Kidney glomerular epithelial cell (primary cell): ENCODE data around the gene RPS21.

ENCODE experiments used
- DNase-seq: peaks from one replicate; lab custom pipeline; 2025; lab: John Stamatoyannopoulos, UW

Gene RPS21

DNA sequence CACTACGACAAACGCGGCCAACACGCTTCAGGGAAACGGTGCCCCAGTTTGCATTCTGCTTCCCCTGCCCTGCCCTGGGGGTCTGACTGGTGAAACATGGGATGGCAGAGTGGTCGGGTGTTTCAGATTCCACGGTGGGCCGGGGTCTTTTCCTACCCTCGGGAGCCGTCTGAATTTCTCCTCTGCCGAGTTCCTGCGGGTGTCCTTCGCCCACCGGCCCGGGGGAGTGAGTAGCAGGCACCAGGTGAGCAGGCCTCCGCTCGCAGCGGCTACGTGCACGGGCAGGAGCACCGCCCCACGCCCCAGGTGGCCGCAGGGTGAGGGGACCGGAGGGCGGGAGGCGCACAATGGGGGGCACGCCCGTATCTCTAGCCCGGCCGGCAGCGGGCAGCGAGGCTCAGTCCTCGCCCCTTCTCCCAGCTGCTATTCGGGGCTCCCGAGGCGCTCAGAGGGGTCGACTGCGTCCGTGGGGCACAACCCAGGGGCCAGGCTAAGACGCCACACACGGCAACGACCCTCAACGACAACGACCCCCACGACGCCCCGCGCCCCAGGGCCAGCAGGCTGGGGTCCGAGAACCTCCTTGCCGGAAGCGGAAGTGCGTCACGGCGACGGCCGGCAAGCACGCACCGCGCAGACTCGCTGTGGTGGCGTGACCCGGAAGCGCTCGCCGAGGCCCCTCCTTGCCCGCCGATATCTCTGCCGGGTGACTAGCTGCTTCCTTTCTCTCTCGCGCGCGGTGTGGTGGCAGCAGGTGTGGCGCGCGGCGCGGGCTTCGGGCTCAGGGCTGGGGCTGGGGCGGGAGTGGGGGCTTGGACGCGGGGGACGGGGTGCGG, at the start of gene RPS21:
Gene RPS21 (plus strand): TSS at position 721 of the 836 bp plus-strand sequence. CDS start 236 bp downstream, outside the sequence.
- DNase-seq = peak; percentile 73

DNA sequence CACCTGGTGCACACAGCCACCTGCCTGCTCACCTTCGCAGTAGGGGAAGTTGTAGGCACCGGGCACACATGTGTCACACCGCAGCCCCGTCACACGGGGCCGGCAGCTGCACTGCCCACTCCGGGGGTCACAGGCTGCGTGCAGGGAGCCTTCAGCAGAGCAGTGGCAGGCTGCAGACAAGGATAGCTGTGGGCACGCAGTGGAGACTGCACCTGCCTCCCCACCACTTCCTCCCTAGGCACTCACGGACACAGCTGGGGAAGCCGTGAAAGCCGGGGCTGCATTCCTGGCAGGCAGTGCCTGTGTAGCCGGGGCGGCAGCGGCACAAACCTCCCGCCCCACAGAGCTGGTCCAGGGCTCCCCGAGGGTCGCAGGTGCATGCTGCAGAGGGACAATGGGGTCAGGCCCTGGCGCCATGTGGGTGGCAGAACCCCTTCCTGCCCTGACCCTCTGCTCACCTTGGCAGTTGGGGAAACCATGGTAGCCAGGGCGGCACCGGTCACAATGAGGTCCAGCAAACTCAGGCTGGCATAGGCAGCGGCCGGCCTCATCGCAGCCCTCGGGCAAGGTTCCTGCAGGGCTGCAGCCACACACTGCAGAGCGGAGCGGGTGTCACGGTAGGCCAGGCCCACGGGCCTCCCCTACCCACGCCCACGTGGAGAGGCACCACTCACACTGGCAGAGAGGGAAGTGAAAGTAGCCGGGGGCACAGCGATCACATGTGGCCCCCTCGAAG, 49.2 kb upstream of the RPS21 start:
- no peak for DNase-seq

DNA sequence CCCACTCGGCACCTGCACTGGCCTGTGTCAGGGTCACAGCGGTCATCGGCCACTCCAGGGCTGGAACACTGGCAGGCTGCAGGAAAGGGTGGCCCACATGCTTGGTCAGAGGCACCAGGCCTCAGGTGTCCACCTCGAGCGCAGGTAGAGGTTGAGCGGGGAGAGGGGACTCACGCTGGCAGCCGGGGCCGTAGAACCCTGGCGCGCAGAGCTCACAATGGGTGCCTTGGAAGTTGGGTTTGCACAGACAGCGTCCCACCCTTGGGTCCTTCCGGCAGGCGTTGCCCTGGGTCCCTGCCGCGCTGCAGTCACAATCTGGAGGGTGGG, 48.6 kb upstream of the RPS21 start:
- no peak for DNase-seq

DNA sequence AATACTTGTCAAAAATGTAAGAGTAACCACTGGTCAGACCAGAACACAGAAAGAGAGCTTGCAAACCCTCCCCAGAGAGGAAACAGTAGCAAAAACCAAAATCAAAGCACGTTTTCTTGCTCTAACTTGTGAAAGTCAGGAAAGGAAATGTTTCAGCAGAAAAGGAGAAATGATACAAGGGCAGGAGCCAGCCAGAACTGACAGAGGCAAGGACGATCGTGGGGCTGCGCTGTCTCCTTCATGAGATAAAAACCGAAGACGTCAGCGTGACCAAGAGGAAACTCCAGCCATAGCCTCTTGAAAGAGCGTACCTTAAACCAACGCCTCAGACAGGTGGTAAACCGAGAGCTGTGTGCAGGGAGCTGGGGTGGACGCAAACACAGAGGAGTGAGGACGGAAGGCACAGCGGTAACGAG, 47.2 kb upstream of the RPS21 start:
- DNase-seq = no peak

DNA sequence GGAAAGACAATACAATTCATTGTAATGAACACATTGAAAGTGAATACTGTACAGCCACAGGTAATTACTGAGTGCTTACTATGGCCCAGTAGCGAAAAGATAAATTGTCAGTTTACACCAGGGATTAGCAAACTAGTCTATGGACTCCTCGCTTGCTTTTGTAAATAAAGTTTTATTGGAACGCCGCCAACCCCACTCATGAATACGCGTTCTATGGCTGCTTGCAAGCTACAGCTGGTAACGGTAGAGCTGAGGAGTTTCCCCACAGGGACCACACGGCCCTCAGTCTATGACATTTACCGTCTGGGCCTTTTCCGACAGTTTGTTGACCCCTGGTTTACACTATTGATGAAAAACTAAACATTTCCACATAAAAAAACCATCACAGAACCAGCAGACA, 44.0 kb upstream of the RPS21 start:
- DNase-seq = no peak

DNA sequence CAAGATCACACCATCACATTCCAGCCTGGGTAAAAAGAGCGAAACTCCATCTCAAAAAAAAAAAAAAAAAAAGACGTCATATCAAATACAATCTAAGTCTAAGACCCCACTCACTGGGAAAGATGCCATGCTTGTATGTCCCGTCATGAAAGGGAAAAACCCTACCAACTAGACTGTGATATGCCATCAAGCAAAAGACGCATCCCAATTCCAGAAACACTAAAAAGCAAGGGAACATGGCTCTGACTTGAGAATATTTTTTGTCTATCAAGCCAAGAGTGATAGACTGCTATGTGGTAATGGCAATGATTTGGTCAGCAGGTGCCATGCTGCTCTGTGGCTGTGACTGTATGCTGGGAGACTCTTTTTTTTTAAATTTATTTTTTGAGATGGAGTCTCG, 42.8 kb upstream of the RPS21 start:
- no peak for DNase-seq

DNA sequence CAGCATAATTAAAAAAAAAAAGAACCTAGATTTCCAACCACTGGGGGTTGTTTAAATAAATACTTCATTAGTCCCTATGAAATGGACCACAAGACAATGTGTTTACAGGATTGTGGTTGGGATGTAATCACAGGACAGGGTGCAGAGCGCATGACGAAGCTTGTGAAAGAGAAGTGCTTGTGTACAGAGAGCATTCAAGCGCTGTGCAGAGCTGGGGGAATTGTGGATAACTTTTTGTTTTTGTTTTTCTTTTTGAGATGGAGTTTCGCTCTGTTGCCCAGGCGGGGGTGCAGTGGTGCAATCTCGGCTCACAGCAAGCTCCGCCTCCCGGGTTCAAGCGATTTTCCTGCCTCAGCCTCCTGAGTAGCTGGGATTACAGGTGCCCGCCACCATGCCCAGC, 42.1 kb upstream of the RPS21 start:
- DNase-seq = peak; percentile 38

DNA sequence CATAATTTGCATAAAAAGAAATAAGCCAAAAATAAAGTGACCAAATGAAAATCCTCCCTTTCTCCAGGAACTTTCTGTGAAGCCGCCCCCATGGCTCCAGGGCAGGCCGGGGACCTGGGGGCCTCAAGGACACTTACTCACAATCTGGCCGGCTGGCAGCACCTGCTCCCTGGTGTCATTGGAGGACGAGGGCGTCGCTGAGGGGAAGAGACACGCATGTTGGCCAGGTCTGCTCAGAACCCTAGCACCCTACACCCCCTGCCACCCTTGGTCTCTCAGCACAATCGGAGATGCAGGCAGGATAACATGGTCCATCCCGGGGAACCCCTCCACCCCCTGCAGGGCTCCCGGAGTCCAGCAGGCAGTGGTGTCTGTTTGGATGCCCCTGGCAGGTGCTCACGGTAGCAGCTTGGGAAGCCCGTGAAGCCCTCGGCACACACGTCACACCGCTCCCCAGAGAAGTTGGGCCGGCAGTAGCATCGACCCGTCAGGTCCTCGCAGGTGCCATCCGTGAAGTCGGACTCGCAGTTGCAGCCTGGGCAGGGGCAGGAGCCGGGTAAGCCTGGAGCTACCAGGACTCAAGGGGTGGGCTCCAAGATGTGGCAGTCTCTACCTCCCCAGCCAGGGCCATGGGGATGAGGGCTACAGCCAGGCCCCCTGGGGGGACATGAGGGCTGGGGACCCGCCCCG, 41.1 kb upstream of the RPS21 start:
- DNase-seq = no peak

DNA sequence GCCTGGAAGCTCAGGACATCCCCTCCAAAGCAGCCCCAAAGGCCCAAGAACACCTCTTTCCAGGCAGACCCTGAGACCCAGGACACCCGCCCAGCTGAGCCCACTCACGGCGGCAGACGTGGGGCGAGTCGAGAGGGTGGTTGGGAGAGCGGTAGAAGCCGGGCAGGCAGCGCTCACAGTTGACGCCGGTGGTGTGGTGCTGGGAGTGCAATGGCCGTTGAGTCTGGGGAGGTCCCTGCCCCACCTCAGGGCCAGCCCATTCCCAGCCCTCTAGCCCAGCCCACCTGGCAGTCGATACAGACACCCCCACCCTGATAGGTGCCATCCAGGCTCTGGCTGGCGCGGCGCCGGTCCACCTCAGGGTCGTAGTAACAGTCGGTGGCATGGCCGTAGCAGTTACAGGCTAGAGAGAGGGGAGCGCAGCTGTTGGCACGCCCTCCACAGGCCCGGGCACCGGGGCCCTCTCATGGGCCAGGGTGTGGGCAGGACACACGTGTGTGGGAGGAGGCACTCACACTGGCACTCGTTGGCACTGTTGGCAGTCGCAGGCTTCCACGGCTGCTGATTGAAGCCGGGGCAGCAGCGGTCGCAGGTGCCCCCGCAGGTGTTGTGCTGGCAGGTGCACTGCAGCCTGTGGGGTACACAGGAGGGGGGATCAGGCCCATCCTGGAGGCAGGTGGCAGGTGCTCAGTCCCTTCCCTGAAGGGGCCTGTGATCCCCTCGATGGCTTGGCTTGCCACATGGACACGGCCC, 40.3 kb upstream of the RPS21 start:
- no peak for DNase-seq

DNA sequence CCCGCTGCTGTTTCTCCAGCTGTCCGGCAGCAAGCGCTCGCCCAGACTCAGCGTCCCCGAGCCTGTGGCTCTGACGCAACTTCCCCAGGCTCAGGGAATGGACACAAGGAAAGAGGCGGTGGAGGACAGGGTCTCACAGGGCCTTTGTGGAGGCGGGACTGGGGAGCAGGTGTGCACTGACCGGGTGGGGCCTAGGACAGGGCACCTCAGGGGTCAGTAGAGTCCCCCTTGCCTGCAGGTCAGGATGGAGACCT, 39.8 kb upstream of the RPS21 start:
- DNase-seq = no peak

DNA sequence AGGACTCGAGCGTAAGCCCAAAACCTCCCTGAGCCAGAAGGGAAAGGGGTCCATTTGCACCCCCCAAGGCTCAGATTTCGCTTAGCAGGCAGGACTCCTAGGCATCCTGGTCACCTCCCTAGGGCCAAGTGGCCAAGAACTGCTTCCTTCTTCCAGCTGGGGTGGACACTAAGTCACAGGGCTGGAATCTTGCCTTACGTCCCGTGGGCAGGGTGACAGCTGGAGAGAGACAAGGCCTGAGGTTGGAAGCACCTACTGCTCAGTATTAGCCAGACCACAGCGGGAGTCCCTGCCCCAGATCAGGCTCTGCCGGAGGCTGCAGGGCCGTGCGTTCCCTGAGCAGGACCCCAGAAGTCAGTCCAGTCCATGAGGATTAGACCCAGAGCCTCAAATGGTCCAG, 39.5 kb upstream of the RPS21 start:
- DNase-seq = no peak

DNA sequence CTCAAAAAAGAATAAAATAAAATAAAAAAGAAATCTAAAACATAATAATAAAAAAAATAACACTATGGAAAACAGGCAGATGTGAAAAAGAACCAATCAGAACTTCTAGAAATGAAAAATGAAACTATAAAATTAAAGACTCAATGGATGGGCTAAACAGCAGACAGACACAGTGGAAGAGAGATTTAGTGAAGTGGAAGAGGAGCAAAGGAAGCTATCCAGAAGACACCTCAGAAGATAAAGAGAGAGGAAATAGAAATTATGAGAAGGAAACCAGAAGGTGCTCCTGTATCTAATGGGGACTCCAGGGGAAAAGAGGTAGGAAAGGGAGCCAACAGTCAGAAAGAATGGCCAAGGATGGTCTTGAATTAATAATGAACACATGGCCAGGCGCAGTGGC, 38.3 kb upstream of the RPS21 start:
- no peak for DNase-seq

DNA sequence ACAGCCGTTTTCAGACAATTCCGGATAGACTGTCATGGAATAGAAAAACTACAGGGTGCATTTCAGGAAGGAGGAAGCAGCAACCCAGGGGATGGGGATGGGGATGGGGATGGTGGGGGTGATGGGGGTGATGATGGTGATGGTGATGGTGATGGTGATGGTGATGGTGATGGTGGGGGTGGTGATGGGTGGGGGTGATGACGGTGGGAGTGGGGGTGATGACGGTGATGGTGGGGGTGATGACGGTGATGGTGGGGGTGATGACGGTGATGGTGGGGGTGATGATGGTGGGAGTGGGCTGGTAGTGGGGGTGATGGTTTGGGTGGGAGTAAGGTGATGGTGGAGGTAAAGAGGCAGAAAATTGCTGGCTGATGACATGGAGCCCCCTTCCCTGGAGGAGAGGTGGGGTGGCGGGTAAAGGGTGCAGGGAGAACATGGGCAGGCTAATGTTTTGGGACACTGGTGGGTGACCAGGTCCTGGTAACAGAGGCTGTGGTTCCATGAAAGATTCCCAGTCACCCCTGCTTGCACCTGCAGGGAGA, 37.3 kb upstream of the RPS21 start:
- no peak for DNase-seq

DNA sequence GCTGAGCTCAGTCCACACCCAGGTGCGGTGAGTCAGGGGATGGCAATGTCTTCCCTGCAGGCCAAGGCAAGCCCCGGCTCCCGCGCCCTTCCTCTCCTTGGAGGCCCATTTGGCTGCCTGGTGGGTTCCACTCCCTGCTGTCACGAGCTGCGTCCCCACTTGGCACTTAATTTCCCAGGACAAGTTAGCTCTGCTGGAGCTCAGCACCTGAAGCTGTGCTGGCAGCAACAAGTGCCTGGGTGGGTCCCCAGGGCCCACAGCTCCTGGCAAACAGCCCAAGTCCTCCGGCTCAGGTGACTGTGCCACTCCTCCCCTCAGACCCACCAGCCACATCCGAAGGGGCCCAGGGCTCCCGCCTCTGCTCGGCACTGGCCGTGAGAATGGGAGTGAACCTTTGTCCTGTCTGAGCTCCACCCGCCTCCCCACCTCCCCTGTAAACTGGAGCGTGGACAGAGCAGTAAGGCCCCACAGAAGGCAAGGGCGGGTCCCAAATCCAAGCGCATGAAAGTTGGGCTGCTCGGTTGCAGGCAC, 36.7 kb upstream of the RPS21 start:
- peak; percentile 58 for DNase-seq

DNA sequence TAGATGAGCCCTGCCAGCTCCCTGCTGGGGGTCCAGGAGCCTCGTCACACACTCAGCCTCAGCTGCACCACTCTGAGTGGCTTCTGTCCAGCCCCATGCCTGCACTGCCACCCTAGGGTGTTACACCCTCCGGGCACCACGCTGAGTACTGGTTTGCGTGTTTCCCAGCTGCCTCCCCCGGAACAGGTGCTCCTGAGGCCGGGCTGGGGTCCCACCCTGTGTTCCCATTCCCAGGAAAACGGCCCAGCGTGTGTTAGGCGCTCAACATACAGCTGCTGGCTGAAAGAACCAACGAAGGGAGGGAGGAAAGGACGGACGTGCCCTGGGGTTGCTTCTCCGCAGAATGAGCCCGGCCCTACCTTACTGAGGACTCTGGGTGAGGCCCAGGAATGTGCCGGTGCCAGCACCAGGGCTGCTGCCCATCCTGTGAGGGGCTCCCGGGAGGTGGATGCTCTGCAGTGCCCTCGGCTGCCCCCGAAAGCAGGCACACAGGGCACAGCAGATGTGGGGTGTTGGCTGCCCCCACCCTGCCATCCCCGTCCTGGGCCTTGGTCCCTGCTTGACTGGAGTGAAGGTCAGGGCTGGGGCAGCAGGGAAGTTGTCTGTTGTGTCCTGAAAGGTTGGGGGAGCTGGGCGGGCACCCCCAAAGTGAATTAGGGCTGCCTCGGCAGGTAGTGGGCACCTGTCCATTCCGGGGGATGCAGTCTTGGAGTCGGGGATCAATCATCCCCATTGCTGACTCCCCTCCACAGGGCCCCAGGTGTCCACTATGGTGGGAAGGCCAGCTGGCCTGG, 36.1 kb upstream of the RPS21 start:
- no peak for DNase-seq

DNA sequence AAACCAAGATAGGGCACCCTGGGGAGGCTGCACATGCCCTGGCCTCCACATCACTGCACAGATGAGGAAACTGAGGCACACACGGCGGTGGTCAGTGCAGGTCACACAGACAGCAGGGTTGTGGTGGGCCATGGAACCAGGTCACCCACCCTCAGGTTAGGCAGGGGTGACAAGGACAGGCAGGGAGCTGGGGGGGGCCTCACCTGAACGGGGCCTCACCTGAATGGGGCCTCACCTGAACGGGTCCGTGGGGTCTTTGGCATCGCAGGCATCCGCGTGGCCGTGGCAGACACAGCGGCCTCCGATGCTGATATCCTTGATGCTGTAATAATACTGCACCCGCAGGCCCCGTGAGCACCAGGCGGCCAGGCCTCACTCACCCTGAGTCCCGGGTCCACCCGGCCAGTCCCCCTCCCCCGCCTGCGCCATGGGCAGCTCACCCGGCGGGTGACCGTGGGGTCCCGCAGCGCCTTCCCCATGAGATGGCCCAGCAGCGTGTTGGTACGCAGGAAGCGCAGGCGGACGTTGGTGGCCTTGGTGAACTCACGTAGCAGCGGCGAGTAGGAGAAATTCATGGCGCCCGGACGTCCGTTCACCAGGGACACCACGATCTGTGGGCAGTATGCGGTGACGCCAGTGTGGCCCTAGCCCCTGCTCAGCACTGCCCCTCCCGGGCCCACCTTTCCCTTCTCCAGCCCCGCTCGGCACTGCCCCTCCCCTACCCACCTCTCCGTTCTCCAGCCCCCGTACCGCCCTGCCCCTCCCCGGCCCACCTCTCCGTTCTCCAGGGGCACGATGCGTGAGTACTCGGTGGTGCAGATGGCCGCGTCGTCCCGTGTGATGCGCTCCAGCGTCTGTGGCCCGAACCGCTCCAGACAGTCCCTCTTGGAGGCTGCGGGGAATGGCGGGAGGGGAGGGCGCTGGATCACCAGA, 35.2 kb upstream of the RPS21 start:
- no peak for DNase-seq

DNA sequence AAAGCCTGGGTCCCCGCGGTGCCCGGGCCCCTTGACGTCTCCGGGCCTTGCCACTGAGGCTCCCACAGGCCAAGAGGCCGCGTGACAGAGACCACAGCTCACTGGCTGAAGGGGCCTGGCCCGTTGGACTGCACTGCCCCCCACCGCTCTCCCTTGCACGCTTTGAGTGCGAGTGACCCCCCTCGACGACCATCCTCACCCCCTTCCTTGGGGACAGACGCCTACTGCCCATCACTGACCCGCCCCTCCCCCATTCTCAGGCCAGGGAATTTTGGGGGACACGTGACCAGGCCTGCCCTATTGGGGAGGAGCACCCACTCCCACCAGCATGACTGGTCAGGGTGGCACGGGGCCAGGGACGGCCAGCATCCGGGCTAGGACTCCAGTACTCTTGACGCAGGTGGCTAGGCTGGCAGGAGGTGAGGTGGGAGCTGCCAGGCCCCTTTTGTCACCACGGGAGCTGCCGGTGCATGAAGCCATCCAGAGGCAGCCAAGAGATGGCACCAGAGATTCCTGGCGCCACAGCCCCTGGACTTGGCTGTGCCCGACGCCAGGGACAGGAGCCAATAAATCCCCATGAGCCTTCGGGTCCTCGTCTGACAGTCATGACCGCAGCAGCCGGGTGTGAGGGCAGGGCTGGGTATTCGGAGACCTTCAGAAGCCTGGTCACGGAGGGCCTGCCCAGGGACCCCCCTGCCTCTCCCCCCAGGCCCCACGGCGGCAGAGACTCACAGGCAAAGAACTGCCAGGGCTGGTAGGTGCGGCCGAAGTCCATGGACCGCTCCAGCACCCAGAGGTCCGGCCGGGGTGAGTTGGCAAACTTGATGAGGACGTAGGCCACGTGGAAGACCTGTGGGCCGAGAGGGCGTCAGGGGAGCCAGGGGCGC, 34.3 kb upstream of the RPS21 start:
- DNase-seq = peak; percentile 31

DNA sequence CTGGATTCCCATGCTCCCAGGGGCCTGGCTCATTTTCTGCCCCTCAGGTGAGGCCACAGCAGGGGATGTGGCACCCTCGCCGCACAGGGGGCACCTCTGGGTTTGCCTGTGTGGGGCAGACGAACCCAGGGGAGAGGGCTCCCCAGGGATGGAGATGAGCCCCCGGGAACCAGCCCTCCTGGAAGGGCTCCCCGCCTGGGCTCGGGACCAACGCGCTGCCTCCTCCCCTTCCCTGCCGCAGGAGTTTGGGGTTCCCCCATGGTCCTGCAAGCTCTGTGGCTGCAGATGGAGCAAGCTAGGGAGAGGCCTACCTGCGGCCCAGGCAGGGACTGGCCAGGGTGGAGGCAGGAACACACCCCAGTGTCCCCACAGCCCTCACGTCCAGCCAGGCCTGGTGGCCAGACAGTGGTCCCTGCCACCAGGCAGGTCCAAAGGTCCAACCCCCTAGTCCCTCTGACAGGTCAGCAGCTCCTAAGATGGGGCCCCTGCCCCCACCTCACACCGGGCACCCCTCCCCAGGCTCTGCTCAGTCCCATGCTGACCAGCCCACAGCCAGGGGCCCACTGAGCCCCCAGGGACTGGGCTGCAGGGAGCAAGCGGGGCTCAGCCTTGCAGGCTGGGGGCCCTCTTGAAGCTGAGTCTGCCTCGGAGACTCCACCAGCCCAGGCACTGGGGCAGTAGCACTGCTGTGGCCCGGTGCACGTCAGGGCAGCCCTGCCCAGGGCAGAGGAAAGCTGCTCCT, 33.4 kb upstream of the RPS21 start:
- no peak for DNase-seq
